ENCODE data around the gene MAFB.

The MAFB gene

DNA sequence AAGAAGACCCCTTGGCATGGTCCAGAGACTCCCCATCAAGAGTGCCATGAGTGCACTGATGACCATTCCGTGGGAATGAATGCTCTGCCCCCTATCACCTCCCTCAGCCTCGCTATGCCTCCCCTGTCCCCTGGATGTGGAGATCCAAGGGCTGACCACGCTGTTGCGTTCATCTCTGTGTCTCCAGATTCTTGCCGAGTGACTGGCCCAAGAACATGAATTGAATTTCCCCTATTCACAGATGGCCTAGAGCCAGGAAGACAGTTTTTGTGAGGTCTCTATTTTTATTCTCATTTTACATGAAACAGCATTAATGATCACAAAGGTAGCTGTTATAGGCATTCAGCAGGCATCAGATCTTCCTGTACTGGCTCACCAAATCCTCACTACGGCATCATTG, 33.6 kb downstream of the MAFB start:
- DNase-seq (ENCODE audit: low spot score) = no peak

DNA sequence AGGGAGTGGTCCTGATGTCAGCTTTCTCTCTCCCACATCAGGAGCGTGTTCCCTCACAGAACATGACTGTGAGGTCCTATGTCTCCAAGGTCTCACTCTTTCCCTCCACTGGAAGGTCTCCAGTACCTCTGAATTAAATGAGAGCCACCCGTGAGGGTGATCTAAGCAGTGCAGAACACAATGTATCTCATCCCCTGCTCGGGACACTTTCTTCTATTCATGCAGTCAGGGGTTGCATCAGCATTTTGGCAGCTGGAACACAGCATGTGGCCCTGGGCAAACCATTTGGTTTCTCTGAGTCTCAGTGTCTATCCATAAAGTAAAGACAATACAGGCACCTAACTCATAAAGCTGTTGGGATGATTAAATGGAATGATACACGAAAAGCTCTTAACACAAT, 34.2 kb downstream of the MAFB start:
- DNase-seq (ENCODE audit: low spot score) = no peak

DNA sequence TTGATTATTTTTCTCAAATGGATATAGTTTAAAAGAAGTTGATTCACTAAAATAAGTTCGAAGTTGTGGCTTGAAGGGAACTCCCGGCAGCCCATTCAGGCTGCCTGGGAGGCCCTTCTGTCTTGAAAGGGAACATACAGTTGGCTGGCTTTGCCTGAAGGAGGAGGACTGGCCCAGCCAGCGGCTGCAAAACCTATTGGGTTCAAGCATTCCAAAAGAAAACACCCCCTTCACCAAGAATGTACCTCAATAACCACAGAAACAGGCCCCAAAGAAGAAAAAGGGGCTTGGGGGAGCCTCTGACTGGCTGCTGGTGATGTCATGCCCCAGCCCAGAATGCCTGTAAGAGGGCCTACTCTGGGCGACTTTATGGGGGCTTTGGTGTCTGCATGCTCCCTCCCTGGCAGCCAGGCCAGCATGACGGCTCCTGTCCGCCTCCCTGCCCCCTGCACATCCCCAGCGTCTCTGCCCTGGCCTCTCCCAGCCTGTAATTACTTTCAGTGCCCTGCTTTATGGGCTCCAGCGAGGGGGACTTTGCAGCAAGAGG, 36.5 kb downstream of the MAFB start:
- DNase-seq (ENCODE audit: low spot score) = no peak

DNA sequence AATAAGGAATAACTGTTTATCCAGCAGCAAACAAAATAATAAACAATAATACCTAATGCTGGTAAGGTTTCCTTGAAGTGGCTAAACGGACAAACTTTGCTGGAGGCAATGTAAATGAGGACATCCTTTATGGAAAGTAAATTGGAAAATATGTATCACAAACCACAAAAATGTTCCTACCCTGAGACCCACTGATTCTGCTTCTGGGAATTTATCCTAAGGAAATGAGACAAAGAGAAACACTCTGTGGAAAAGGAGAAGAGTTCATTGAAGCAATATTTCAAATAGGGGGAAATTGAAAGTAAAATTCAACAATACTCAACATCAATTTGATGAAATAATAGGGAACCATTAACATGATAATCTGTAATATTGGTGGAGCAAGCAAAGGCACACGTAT, 37.9 kb downstream of the MAFB start:
- DNase-seq (ENCODE audit: low spot score) = no peak

DNA sequence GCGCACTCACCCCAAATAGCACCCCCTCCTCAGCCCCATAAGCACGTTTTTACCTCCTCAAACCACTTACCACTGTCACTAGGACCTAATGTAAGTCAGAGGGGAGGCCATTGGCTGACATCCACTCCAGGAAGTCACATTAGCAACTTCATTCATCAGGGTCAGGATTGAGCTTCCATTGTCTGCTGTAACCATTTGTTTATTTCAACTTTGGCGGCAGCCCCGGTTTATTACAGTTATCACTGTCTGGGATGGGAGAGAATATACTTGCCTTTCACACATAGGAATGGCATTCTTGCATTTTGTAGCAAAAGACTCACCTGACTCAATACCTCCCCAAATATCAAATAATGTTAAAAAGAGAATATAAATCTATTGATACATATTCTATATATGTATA, 38.3 kb downstream of the MAFB start:
- no peak for DNase-seq (ENCODE audit: low spot score)

DNA sequence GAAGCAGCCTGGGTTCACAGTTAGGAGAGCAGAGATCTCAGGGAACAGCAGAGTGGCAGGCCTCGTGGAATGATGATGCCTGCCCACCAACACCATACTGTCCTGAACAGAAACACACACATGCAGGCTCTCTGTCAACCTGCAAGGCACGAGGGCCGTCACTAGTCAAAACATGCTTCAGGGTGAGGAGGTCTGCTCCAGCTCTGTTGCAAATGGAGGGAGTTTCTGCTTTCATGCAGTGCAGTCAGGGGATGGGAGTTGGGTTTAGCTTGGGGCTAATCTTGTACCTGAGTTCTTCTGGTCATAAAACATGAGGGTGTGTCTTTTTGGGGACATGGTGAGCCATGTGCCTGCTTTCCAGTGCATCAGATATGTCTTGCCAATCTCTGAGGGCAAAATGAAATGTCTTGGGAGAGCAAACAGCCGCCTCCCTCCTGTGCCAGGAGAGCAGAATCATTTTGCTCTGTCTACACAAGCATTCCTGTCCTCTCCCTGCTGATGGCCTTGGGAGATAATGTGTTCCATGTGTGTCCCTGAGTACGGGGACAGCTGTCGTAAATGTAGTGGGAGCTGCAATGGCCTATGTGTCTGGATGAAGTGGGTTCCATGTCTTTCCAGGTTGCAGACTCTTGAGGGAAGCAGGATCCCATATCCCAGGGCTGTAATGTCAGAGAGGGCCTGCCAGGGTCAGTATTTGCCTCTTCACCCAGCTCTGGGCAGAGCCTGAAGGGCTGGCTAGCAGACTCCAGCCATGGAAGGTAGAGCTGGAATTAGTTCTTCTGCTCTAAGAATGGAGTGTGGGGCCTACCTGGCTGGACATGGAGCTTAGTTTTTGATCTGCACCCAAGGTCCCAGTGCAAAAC, 40.6 kb downstream of the MAFB start:
- DNase-seq (ENCODE audit: low spot score) = no peak

DNA sequence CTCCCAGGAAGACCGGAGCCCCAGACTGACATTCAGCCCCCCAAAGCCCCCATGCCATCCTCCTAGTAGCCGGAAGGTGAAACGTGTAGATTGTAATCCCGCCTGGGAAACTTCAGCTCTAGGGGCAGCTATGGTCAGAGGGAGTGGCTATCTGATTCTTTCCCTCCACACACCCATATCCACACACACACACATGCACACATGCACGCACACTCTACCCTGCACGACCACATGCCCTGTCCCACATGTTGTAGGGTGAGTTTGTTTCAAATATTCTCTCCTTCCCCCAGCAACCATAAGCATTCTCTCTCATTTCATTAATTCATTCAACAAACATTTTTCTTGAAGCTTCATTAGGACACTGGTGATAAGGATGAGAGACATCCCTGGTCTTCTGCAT, 42.2 kb downstream of the MAFB start:
- DNase-seq (ENCODE audit: low spot score) = no peak

DNA sequence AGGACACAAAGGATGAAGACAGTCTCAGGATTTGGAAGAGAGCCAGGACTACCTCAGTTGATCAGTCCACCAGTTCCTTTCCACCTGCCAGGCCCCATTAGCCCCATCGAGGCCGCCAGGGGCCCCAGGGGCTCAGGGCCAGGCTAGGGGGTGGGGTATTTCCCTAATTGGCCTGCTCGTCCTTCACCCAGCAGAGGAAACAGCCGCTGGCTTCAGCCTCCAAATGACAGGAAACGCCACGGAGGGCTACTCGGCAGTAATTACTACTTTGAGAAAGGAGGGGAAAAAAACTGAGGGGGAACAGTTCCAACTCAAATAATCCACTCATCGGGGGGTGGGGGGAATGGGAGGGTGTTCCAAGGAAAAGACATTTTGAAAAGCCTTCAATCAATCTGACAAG, 42.7 kb downstream of the MAFB start:
- no peak for DNase-seq (ENCODE audit: low spot score)

DNA sequence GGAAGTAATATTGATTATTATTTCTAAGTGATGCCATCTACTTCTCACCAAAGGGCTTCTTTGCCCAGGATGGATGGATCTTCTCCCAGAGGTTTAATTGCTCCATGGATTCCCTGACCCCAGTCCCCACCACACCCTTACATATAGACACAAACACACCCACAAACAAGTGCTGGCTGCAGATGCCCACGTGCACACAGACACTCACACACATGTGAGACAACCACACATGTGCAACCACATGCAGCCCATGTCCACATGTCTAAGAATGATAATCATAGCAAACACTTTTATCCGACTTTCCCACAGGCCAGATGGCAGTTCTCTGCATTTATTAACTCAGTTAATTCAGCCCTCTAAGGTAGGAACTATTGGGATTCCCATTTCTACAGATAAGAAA, 44.2 kb downstream of the MAFB start:
- DNase-seq (ENCODE audit: low spot score) = no peak

DNA sequence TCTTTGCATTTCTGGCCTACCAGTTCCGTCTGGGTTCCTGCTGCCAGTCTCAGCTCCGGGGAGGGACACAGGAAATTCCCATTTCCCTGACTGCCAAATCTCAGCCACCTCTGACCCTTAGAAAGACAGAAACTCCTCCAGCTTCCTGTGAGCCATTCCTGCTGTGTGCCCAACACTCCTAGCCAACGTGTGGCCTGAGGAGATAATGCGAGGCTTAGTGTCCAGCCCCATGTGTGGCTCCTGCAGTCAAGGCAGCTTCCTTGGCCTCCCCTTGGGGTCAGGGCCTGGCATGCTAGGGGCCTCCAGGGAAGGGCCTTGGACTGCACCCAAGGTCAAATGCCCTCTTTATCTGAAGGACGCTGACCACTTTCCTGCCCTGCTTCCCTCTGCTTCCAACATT, 45.1 kb downstream of the MAFB start:
- no peak for DNase-seq (ENCODE audit: low spot score)

DNA sequence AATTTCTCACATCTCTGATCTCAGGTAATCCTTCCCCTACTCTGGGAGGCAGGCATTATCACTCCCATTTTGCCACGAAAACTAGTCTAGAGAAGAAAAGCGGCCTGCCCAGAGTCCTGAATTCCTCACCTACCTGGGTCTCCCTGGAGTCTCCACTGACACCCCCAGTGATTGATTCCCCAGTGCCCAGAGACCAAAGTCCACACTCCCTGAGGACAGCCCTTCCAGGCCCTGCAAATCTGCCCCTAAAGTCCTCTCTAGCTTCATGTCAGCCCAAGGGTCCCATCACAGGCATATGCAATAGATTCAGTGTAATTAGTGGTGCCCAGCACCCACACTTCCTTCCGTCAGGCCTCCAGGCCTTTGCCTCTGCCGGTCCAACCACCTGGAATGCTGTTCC, 47.2 kb downstream of the MAFB start:
- DNase-seq (ENCODE audit: low spot score) = no peak

DNA sequence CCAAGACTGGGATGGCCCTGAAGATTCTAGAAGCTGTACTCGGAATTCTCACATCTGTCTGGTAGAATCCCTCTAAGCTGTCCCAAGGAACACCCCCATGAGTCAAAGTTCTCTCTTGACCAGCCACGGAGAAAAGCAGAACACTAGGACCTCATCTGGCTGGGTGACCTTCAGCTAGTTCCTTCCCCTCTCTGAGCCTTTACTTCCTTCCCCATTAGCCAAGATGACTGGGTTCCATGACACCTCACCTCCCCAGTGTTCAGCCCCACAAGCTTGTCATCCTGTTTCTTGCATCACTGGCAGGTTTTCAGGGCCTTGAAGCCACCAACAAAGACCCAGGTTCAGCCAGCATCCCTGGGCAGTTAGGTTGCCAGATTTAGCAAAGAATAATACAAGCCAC, 47.8 kb downstream of the MAFB start:
- DNase-seq (ENCODE audit: low spot score) = no peak

DNA sequence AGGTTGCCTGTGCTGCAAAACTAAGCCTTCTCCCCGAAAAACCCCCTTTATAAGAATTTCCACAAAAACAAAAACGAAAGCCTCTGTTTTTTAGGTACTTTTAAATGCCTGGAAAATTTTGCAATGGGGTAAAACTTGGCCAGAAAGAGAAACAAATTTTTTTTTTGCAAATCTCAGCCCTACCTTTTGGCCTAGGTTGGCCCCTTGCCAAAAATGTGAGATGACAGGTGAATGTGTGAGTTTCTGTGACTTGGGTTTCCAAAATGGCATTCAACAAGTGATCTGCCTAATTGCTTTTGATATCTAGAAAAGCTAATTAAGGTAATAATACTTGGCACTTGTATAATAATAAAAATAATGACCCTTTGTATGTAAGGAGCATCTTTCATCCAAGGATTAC, 48.4 kb downstream of the MAFB start:
- no peak for DNase-seq (ENCODE audit: low spot score)

DNA sequence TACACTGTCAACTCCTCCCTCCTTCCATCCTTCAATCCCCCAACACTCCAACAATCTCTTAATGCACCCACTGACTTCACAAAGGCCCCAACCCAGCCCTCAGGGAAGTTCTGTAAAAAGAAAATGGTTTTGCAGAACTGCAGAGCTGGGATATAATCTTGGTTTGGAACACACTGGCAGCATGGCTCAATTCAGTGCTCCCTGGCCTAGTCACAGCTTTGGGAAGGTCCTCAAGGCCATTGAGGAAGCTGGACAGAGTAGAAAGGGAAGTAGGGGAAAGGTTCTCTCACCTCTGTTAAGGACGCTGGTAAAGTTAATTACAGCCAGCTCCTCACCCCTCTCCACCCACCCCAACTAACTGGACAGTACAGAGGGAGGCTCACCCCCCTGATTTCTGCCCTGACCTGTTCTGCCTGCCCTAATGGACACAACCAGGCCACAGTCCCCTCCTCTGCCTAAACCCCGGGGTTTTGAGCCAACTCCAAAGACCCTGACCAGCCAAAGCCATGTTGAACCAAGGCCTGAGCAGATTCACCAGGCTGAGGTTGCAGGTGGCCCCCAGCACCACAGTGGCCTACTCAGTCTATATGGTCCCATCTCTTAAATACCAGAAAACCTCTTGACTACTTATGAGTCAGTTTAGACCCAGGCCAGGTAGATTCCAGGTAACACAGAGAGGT, 49.2 kb downstream of the MAFB start:
- DNase-seq (ENCODE audit: low spot score) = no peak

DNA sequence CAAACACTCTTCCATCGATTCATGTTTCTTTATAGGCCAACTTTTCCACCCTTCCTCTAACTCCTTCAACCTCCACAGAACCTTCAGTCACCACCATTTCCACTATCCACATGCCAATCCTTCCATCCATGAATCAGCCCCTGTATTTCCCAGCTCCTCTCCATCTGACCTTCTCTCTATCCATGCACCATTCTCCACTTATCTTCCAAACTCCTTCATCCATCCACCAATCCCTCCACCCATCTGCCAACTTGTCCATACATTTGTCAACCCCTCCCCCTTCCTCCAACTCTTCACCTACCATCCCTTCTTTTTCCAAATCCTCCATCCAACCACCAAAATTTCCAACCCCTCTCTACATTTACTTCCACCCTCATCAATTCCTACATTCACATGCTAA, 49.9 kb downstream of the MAFB start:
- no peak for DNase-seq (ENCODE audit: low spot score)

DNA sequence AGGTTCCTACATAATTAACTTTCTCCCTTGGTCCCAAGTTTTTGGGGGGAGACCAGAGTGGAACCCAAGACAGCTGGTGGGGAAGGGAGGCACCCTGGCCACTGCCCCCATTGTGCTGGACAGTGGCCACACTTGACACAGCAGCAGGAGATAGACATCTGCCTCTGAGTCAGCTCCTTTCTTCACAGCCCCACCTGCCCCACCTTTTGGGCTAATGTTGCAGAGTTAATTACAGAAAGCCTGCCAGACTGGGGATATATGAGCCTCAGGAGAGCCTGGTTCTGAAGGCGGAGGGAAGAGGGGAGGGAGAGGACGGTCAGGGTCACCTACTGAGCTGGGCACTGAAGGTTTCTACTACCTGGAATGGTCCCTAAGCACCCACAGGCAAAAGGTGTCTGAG, 50.6 kb downstream of the MAFB start:
- no peak for DNase-seq (ENCODE audit: low spot score)

DNA sequence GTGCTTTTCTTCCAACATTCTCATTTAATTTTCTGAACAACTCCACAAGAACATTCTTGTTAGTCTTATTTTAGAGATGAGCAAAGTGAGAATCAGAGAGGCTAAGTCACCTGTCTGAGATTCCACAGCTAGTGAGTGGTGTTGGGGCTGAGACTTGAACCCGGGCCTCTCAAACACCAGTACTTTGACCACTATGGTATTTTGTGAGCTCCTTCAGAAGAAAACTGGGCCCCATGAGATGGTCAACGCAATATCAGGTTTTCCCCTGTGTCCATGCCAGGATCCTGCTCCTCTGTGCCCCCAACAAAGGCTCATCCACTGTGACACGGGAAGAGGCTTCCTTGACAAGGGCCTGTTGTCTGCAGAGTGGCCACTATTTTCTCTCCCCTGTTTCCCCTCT, 51.9 kb downstream of the MAFB start:
- no peak for DNase-seq (ENCODE audit: low spot score)

DNA sequence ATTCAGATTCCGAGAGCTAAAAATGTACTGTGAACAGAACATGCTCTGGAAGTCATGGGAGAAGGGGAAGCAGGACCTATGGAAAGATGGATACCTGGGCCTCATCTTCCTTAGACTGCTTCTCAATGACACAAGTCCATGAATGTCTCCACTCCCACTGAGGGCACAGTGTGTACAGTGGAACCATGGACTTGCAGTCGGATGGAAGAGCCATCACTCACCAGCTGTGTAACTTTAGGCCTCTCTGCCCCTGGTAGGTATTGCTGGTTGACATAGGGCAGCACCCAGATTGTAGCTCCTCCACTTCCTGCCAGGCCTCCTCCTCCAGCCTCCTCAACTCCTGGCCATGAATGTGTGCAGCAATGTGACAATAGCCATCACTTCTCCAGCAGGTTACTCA, 52.5 kb downstream of the MAFB start:
- no peak for DNase-seq (ENCODE audit: low spot score)

DNA sequence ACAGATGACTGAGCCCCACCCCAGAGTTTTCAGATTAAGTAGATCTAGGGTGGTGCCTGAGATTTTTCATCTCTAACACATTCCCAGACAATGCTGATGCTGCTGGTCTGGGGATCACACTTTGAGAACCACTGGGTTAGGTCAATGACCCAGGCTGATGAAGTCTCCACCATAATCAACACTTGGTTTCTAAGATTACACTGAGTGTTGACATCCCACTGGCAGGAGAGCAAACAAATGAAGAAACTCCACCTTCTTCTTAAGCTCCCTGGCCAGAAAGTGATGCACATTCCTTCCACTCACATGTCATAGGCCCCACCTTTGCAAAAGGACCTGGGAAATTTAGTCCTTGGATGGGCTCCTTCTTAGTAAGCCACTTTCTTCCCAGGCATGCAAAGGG, 53.1 kb downstream of the MAFB start:
- DNase-seq (ENCODE audit: low spot score) = no peak
